Measurements from ENCODE around the gene NLRP6. TPM values are rescaled to one million over a fixed set of nuclear protein-coding genes. Genes with fewer than 3 reads are reported as not detected.

The NLRP6 gene
- polyA plus RNA-seq, 1 of the 3 experiments (the other 2 are of a cell fraction): not detected

- no peak for DNase-seq
- no peaks in the 10 kb centered on the region for H3K27me3 ChIP-seq (ENCODE audit: insufficient read depth)
- no peak overlapping the region for H3K9ac ChIP-seq
- peaks cover 8% of the 10 kb centered on the region for H3F3A ChIP-seq (replicated peaks; ENCODE audit: insufficient read depth)
- no peaks in the 10 kb centered on the region for H3K9me2 ChIP-seq
- no peak overlapping the region for H2AFZ ChIP-seq (ENCODE audit: low read depth)
- ChIA-PET CTCF (interaction anchor here (1.5 kb wide), 1 partner anchor 191 kb away, joined by 4 read pairs; no protein-coding TSS in a partner anchor), POLR2A (no interaction called here)
- peaks cover 0 to 7% of the 10 kb centered on the region in 2 experiments for H3K36me3 ChIP-seq (replicated peaks in 1 of 2; ENCODE audit: control insufficient read depth in 1 of 2, insufficient read depth in 2 of 2, low read length in 1 of 2)
- H3K79me2 ChIP-seq (ENCODE audit: insufficient read depth): no peaks in the 10 kb centered on the region
- H3K4me2 ChIP-seq: no peak overlapping the region
- H3K9me3 ChIP-seq: no peaks in the 10 kb centered on the region
- no peaks in the 10 kb centered on the region for H3K4me1 ChIP-seq (ENCODE audit: control insufficient read depth in 1 of 2, insufficient read depth in 2 of 2, low read depth in 1 of 2, low read length in 1 of 2)
- no peak overlapping the region for H3K4me3 ChIP-seq (ENCODE audit: low read depth in 2 of 2, low read length in 1 of 2)
- WGBS (ENCODE audit: low lambda C conversion rate): 75% methylated on average over 15 of the region's 15 CpGs
- no peak for TF ChIP-seq MXI1 (IDR thresholded peaks at IDR 0.05; ENCODE audit: low read depth, low read length)
- TF ChIP-seq RAD21 (IDR thresholded peaks at IDR 0.05; ENCODE audit: low read length): 0 out of 2 replicates have a peak, but pooled peaks have one; percentile 11
- no peak overlapping the region for H3K27ac ChIP-seq (ENCODE audit: low read depth in 2 of 2, low read length in 1 of 2)
- no peaks in the 10 kb centered on the region for H4K20me1 ChIP-seq (ENCODE audit: insufficient read depth)
These were observed 20.3 kb upstream of the NLRP6 start for GRCh38 chr11:257766-258493.

- H3K9me2 ChIP-seq: no peaks in the 10 kb centered on the region
- H3K4me2 ChIP-seq: no peak overlapping the region
- no peak for TF ChIP-seq NFIC (IDR thresholded peaks at IDR 0.05; ENCODE audit: borderline replicate concordance)
- no peak for TF ChIP-seq IRF3 (IDR thresholded peaks at IDR 0.05; ENCODE audit: low read depth, low read length)
- TF ChIP-seq RXRA (IDR thresholded peaks at IDR 0.05; ENCODE audit: borderline replicate concordance, low read depth): no peak
- no peak for TF ChIP-seq FOXJ3 (CRISPR knock-in tag; IDR thresholded peaks at IDR 0.05)
- TF ChIP-seq TEAD4 (IDR thresholded peaks at IDR 0.05; ENCODE audit: borderline replicate concordance, insufficient read depth): no peak
- no peak for TF ChIP-seq FOXM1 (IDR thresholded peaks at IDR 0.05; ENCODE audit: low read depth)
- no peaks in the 10 kb centered on the region for H3K27me3 ChIP-seq (ENCODE audit: insufficient read depth)
- H3K27ac ChIP-seq (ENCODE audit: low read depth in 2 of 2, low read length in 1 of 2): no peak overlapping the region
- no peaks in the 10 kb centered on the region for H3K36me3 ChIP-seq (replicated peaks in 1 of 2; ENCODE audit: control insufficient read depth in 1 of 2, insufficient read depth in 2 of 2, low read length in 1 of 2)
- no peak overlapping the region for H3K9ac ChIP-seq
- peaks cover 8% of the 10 kb centered on the region for H3F3A ChIP-seq (replicated peaks; ENCODE audit: insufficient read depth)
- no peaks in the 10 kb centered on the region for H3K79me2 ChIP-seq (ENCODE audit: insufficient read depth)
- POLR2A ChIA-PET: no interaction called here
- H3K4me3 ChIP-seq (ENCODE audit: low read depth in 2 of 2, low read length in 1 of 2): no peak overlapping the region
- 65% methylated on average over 10 of the region's 10 CpGs for WGBS (ENCODE audit: low lambda C conversion rate)
- no peaks in the 10 kb centered on the region for H4K20me1 ChIP-seq (ENCODE audit: insufficient read depth)
- no peak for DNase-seq
- no peaks in the 10 kb centered on the region for H3K4me1 ChIP-seq (ENCODE audit: control insufficient read depth in 1 of 2, insufficient read depth in 2 of 2, low read depth in 1 of 2, low read length in 1 of 2)
- CTCF ChIA-PET: interaction anchor here (1.7 kb wide), 1 partner anchor 9 kb away, joined by 5 read pairs; no protein-coding TSS in a partner anchor
- H3K9me3 ChIP-seq: no peaks in the 10 kb centered on the region
- no peak overlapping the region for H2AFZ ChIP-seq (ENCODE audit: low read depth)
These were observed 18.8 kb upstream of the NLRP6 start for GRCh38 chr11:259413-259812.

GRCh38 chr11:261624-262023 is 16.6 kb upstream of the NLRP6 start:
- H3K4me3 ChIP-seq (ENCODE audit: low read depth in 2 of 2, low read length in 1 of 2): no peak overlapping the region
- H3F3A ChIP-seq (replicated peaks; ENCODE audit: insufficient read depth): peaks cover 8% of the 10 kb centered on the region
- no peaks in the 10 kb centered on the region for H3K4me1 ChIP-seq (ENCODE audit: control insufficient read depth in 1 of 2, insufficient read depth in 2 of 2, low read depth in 1 of 2, low read length in 1 of 2)
- H3K27ac ChIP-seq (ENCODE audit: low read depth in 2 of 2, low read length in 1 of 2): no peak overlapping the region
- no peak overlapping the region for H3K4me2 ChIP-seq
- H3K36me3 ChIP-seq (replicated peaks in 1 of 2; ENCODE audit: control insufficient read depth in 1 of 2, insufficient read depth in 2 of 2, low read length in 1 of 2): no peaks in the 10 kb centered on the region
- TF ChIP-seq GATA2 (CRISPR knock-in tag; IDR thresholded peaks at IDR 0.05): no peak
- no peak for TF ChIP-seq CTCF (IDR thresholded peaks at IDR 0.05)
- TF ChIP-seq POLR2AphosphoS5 (IDR thresholded peaks at IDR 0.05; ENCODE audit: low read depth, low read length): no peak
- TF ChIP-seq USF2 (IDR thresholded peaks at IDR 0.05; ENCODE audit: borderline replicate concordance, low read depth, low read length): no peak
- no peak for TF ChIP-seq RXRA (IDR thresholded peaks at IDR 0.05; ENCODE audit: borderline replicate concordance, low read depth)
- no peak overlapping the region for H2AFZ ChIP-seq (ENCODE audit: low read depth)
- no peaks in the 10 kb centered on the region for H3K79me2 ChIP-seq (ENCODE audit: insufficient read depth)
- ChIA-PET POLR2A (no interaction called here), CTCF (interaction anchor here (1.0 to 1.8 kb wide), 2 partner anchors 11 to 23 kb away, joined by 3 to 12 read pairs; no protein-coding TSS in a partner anchor)
- no peaks in the 10 kb centered on the region for H4K20me1 ChIP-seq (ENCODE audit: insufficient read depth)
- 24% methylated on average over 4 of the region's 4 CpGs for WGBS (ENCODE audit: low lambda C conversion rate)
- H3K9ac ChIP-seq: no peak overlapping the region
- DNase-seq: no peak
- H3K27me3 ChIP-seq (ENCODE audit: insufficient read depth): no peaks in the 10 kb centered on the region
- H3K9me2 ChIP-seq: no peaks in the 10 kb centered on the region
- no peaks in the 10 kb centered on the region for H3K9me3 ChIP-seq

Data from SK-N-SH (cell line).